ENCODE results near the gene SNX30. TPM values are rescaled to one million over a fixed set of nuclear protein-coding genes. Genes with fewer than 3 reads are reported as not detected.

Gene SNX30
- total RNA-seq, 1 experiment from 2014 or later, result 32.5 TPM

DNA sequence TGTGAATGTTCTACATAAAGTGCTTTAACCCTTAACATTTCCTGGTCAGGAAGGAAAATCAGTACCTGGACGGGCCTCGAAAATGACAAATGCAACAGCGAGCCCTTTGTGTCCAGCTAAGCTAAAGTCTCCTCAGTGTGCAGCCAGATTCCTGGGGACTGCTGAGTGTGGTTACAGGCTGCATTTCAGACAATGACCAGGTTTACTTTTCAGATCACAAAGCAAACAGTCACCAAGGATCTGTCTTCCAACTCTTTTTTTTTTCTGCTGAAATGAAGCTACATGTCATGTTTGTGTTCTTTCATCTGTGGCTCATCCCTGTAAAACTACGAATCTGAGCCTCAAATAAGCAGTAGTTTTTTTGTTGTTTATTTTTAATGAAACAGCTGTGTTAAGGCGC, 119.4 kb downstream of the SNX30 start:
- TF ChIP-seq, protein P1, sequence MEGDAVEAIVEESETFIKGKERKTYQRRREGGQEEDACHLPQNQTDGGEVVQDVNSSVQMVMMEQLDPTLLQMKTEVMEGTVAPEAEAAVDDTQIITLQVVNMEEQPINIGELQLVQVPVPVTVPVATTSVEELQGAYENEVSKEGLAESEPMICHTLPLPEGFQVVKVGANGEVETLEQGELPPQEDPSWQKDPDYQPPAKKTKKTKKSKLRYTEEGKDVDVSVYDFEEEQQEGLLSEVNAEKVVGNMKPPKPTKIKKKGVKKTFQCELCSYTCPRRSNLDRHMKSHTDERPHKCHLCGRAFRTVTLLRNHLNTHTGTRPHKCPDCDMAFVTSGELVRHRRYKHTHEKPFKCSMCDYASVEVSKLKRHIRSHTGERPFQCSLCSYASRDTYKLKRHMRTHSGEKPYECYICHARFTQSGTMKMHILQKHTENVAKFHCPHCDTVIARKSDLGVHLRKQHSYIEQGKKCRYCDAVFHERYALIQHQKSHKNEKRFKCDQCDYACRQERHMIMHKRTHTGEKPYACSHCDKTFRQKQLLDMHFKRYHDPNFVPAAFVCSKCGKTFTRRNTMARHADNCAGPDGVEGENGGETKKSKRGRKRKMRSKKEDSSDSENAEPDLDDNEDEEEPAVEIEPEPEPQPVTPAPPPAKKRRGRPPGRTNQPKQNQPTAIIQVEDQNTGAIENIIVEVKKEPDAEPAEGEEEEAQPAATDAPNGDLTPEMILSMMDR (conservative IDR thresholded peaks at IDR 0.05), result no peak
- no peak for TF ChIP-seq EZH2 (IDR thresholded peaks at IDR 0.05; ENCODE audit: low read depth)
- intact Hi-C loops (cut with micrococcal nuclease; ENCODE audit: unreplicated experiment), result no loop called here
- BruUV-seq (replicated peaks), result no TSS peak

DNA sequence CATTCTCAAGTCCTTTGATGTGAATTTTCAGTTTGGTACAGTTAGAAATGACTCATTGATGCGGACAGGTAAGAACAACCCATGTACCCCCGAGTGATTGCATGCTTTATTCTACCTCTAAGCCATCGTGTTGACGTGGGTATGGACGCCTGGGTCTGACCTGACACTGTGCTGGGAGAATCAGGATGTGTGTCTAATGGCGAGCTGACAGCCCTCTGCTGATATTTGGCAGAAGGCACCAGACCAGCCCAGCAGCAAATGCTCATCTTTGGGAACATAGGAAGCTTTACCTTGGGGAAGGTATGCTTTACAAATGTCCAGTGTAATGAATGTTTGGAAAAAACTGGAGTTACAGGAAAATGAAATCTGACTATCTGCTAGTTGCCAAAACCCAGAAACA, 120.0 kb downstream of the SNX30 start:
- DNase-seq, result no peak
- Histone ChIP-seq H3K4me3 (no peak overlapping the region), H3K27ac (no peak overlapping the region), H4K20me1 (ENCODE audit: insufficient read depth) (no peaks in the 10 kb centered on the region), H3F3A (ENCODE audit: insufficient read depth, low read depth) (peaks cover 22% of the 10 kb centered on the region), H2AFZ (no peak overlapping the region), H3K36me3 (ENCODE audit: low read depth) (peaks cover 8% of the 10 kb centered on the region; the same call in 1 of the 2 replicates), H3K27me3 (ENCODE audit: insufficient read depth, low read depth) (no peaks in the 10 kb centered on the region), H3K79me2 (ENCODE audit: low read depth) (no peaks in the 10 kb centered on the region), H3K9me2 (ENCODE audit: insufficient read depth) (no peaks in the 10 kb centered on the region), H3K4me2 (no peak overlapping the region), H3K4me1 (replicated peaks; ENCODE audit: insufficient read depth) (peaks cover 20% of the 10 kb centered on the region), H3K9me3 (ENCODE audit: insufficient read depth, low read depth) (no peaks in the 10 kb centered on the region)
- intact Hi-C loops (cut with micrococcal nuclease; ENCODE audit: unreplicated experiment), result no loop called here
- CTCF ChIA-PET, result interaction anchor here (1.6 kb wide), 1 partner anchor 33 kb away, joined by 10 read pairs; no protein-coding TSS in a partner anchor
- no TSS peak for BruUV-seq (replicated peaks)
- POLR2A ChIA-PET (ENCODE audit: unreplicated experiment), result no interaction called here
- TF ChIP-seq, protein P1 (conservative IDR thresholded peaks at IDR 0.05), result no peak
- no peak for TF ChIP-seq EZH2 (IDR thresholded peaks at IDR 0.05; ENCODE audit: low read depth)

More for the DNA sequence above, 119.4 kb downstream of the SNX30 start:
- no peak overlapping the region for H3K4me2 ChIP-seq
- H3K4me3 ChIP-seq, result no peak overlapping the region
- no peak overlapping the region for H2AFZ ChIP-seq
- ChIA-PET POLR2A (ENCODE audit: unreplicated experiment) (no interaction called here), CTCF (interaction anchor here (1.6 kb wide), 1 partner anchor 33 kb away, joined by 10 read pairs; no protein-coding TSS in a partner anchor)
- H3K36me3 ChIP-seq (ENCODE audit: low read depth), result peaks cover 2% of the 10 kb centered on the region; the same call in 1 of the 2 replicates
- H3K79me2 ChIP-seq (ENCODE audit: low read depth), result no peaks in the 10 kb centered on the region
- H3K4me1 ChIP-seq (replicated peaks; ENCODE audit: insufficient read depth), result peaks cover 20% of the 10 kb centered on the region
- no peaks in the 10 kb centered on the region for H3K9me3 ChIP-seq (ENCODE audit: insufficient read depth, low read depth)
- H3K27me3 ChIP-seq (ENCODE audit: insufficient read depth, low read depth), result no peaks in the 10 kb centered on the region
- DNase-seq, result no peak
- H3F3A ChIP-seq (ENCODE audit: insufficient read depth, low read depth), result peaks cover 22% of the 10 kb centered on the region
- no peaks in the 10 kb centered on the region for H4K20me1 ChIP-seq (ENCODE audit: insufficient read depth)
- no peak overlapping the region for H3K27ac ChIP-seq
- H3K9me2 ChIP-seq (ENCODE audit: insufficient read depth), result no peaks in the 10 kb centered on the region

DNA sequence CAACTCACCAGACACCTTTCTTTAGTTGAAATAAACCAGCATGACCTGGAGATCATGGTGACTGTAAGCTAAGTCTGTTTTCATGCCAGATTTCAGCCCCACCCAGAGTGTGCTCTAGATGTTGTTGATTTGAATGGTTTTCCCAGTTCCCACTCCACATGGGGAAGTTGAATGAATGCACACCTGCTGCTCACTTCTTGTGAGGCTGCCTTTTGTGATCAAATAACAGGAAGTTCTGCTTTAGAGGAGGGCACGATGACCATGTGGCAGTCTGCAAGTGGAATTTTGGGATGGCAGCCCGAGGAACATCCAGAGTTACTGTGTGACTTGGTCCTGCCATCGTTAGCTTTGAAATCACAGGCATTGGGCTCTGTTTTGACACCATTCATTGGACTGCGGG, 121.5 kb downstream of the SNX30 start:
- H3F3A ChIP-seq (ENCODE audit: insufficient read depth, low read depth), result peaks cover 15% of the 10 kb centered on the region
- H4K20me1 ChIP-seq (ENCODE audit: insufficient read depth), result no peaks in the 10 kb centered on the region
- POLR2A ChIA-PET (ENCODE audit: unreplicated experiment), result no interaction called here
- H3K4me3 ChIP-seq, result no peak overlapping the region
- CTCF ChIA-PET, result no interaction called here
- intact Hi-C loops (cut with micrococcal nuclease; ENCODE audit: unreplicated experiment), result no loop called here
- H3K36me3 ChIP-seq (ENCODE audit: low read depth), result peaks cover 8% of the 10 kb centered on the region; the same call in 1 of the 2 replicates
- no peaks in the 10 kb centered on the region for H3K9me3 ChIP-seq (ENCODE audit: insufficient read depth, low read depth)
- DNase-seq, result no peak
- H3K4me1 ChIP-seq (replicated peaks; ENCODE audit: insufficient read depth), result peaks cover 20% of the 10 kb centered on the region
- H3K4me2 ChIP-seq, result no peak overlapping the region
- no TSS peak for BruUV-seq (replicated peaks)
- H3K79me2 ChIP-seq (ENCODE audit: low read depth), result no peaks in the 10 kb centered on the region
- H2AFZ ChIP-seq, result no peak overlapping the region
- no peaks in the 10 kb centered on the region for H3K9me2 ChIP-seq (ENCODE audit: insufficient read depth)
- no peak overlapping the region for H3K27ac ChIP-seq
- H3K27me3 ChIP-seq (ENCODE audit: insufficient read depth, low read depth), result no peaks in the 10 kb centered on the region
- TF ChIP-seq EZH2 (IDR thresholded peaks at IDR 0.05; ENCODE audit: low read depth), result no peak
- TF ChIP-seq, protein P1 (conservative IDR thresholded peaks at IDR 0.05), result no peak
